ENCODE data around the gene ATG2A. TPM values are rescaled to one million over a fixed set of nuclear protein-coding genes. Genes with fewer than 3 reads are reported as not detected.

ATG2A gene
- total RNA-seq, 6 experiments from 2014 or later: 19.0 to 21.7 (median 20.0) TPM

DNA sequence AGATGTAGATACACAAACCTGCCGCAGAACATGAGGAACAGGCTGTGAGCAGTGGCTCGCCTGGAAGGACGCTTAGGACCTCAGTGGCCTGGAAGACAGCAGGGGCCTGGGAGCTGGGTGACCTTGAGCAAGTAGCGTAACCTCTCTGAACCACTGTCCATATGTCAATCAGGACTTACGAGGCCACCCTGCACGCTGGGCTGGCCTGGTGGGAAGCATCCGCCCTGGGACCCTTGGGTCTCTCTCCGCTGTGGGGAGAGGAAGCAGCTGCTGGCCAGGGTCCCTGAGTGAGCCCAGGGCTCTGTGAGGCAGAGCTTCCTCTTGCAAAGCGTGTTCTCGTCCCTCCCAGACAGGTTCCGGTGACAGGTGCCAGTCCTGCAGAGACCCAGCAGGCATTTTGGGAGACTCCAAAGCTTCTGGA, 24.6 kb downstream of the ATG2A start:
- Mint-ChIP-seq H3K27me3 (ENCODE audit: insufficient read depth) (no peaks in the 10 kb centered on the region), H3K4me1 (ENCODE audit: low read depth) (peaks cover 8% of the 10 kb centered on the region), H3K9me3 (no peaks in the 10 kb centered on the region), H3K4me3 (no peak overlapping the region), H3K36me3 (ENCODE audit: low read depth) (no peaks in the 10 kb centered on the region), H3K27ac (no peak overlapping the region)
- DNase-seq: no peak
- TF ChIP-seq, protein P1, sequence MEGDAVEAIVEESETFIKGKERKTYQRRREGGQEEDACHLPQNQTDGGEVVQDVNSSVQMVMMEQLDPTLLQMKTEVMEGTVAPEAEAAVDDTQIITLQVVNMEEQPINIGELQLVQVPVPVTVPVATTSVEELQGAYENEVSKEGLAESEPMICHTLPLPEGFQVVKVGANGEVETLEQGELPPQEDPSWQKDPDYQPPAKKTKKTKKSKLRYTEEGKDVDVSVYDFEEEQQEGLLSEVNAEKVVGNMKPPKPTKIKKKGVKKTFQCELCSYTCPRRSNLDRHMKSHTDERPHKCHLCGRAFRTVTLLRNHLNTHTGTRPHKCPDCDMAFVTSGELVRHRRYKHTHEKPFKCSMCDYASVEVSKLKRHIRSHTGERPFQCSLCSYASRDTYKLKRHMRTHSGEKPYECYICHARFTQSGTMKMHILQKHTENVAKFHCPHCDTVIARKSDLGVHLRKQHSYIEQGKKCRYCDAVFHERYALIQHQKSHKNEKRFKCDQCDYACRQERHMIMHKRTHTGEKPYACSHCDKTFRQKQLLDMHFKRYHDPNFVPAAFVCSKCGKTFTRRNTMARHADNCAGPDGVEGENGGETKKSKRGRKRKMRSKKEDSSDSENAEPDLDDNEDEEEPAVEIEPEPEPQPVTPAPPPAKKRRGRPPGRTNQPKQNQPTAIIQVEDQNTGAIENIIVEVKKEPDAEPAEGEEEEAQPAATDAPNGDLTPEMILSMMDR (IDR thresholded peaks at IDR 0.05): no peak

DNA sequence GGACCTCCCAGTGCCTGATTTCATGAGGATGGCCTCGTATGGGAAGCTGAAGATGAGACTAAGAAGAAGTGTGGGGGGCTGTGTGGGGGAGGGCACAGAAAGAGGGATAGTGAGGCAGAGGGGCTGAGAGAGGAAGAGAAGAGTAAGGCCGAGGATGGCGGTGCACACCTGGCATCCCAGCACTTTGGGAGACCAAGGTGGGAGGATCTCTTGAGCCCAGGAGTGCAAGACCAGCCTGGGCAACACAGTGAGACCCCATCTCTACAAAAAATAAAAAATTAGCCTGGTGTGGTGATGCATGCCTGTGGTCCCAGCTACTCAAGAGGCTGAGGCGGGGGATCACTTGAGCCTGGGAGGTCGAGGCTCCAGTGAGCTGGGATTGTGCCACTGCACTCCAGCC, 25.1 kb downstream of the ATG2A start:
- no peak overlapping the region for H3K4me3 Mint-ChIP-seq

DNA sequence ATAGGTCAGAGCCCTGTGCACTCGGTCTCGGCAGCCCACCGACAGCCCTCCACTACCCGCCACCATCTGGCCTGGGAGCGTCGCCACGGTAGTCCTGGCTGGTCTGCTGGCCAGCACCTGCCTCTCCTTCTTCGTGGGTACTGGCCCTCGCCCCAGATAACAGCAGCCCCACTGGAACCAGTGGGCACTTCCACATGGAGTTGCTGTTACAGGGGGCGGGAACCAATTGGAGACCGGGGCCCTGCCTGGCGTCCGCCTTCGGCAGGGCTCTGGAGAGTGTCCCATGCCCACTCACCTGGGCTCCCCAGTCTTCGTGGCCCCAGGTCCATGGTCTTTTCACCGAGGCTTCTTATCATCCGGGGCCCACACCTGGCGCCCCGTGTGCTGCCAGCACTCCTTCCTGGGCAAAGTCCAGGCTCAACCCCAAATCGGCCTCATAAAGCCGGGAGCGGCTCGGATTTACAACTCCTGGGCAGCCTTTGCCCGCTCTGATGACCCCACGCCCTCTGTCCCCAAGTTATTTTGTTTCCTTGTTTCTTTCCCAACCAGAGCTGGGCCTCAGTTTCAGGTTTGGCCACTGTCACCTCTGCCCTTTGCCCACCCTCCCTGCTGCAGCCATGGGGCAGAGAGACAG, 25.7 kb downstream of the ATG2A start:
- Mint-ChIP-seq H3K4me1 (ENCODE audit: low read depth) (peaks cover 12% of the 10 kb centered on the region), H3K27me3 (ENCODE audit: insufficient read depth) (no peaks in the 10 kb centered on the region), H3K27ac (no peak overlapping the region), H3K4me3 (no peak overlapping the region), H3K36me3 (ENCODE audit: low read depth) (no peaks in the 10 kb centered on the region), H3K9me3 (no peaks in the 10 kb centered on the region)
- DNase-seq: no peak
- TF ChIP-seq, protein P1 (IDR thresholded peaks at IDR 0.05): no peak

More for the DNA sequence above, 25.1 kb downstream of the ATG2A start:
- peaks cover 11% of the 10 kb centered on the region for H3K4me1 Mint-ChIP-seq (ENCODE audit: low read depth)
- TF ChIP-seq, protein P1 (IDR thresholded peaks at IDR 0.05): no peak
- H3K27ac Mint-ChIP-seq: no peak overlapping the region
- no peaks in the 10 kb centered on the region for H3K36me3 Mint-ChIP-seq (ENCODE audit: low read depth)
- no peaks in the 10 kb centered on the region for H3K27me3 Mint-ChIP-seq (ENCODE audit: insufficient read depth)
- DNase-seq: no peak
- no peaks in the 10 kb centered on the region for H3K9me3 Mint-ChIP-seq

DNA sequence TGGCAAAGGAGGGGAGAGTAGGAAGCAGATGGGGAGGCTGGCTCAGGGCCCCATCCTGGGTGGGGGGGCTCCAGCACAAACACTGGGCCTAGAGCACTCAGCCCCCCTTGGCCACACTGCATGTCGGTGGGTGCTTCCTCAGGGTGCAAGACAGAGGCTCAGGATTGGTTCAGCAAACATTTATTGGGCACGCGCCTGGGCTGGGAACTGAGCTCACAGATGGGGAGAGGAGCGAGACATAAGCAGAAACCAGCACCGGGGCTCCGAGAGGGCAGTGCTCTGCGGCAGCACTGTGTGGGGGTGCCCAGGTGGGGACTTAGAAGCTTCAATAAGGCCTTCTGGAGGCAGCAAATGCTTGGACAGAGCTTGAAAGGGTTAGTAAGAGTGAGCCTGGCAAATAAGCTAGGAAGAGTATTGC, 26.5 kb downstream of the ATG2A start:
- Mint-ChIP-seq H3K4me1 (ENCODE audit: low read depth) (peaks cover 20% of the 10 kb centered on the region), H3K27me3 (ENCODE audit: insufficient read depth) (no peaks in the 10 kb centered on the region), H3K4me3 (no peak overlapping the region), H3K9me3 (no peaks in the 10 kb centered on the region), H3K27ac (no peak overlapping the region), H3K36me3 (ENCODE audit: low read depth) (no peaks in the 10 kb centered on the region)
- DNase-seq: no peak
- TF ChIP-seq, protein P1 (IDR thresholded peaks at IDR 0.05): no peak

DNA sequence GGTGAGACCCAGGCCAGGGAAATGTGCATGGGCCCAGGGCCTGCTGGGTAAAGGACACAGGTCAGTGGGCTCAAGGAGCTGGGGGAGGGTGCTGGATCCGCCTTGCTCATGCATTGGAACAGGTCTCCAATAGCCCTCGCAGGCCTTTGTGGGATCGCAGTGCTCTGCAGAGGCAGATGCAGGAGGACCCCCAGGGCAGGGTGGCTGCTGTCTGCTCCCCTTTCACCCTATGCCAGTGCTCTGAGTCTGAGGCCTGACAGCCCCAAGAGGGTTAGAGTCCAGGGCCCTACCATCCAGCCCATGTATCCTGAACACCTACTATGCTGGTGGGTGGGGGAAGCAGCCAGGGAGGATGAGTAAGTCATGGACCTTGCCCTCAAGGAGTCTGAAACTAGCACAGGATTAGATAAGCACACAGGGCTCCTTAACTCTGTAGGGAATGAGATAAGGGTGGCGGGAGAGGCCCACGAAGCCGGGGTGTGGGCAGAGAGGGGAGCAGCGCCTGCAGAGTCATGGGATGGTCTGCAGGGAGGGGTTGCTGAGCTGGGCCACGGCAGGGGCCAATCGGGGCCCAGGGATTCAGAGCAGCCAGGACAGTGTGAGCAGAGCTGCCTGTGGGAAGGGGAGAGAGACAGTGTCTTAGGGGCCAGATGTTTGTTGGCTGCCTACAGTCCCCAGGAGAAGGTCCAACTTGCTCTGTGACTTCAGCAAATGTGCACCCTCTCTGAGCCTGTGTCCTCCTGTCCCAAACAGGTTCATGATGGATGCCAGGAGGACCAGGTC, 28.1 kb downstream of the ATG2A start:
- Mint-ChIP-seq H3K27ac (no peak overlapping the region), H3K4me1 (ENCODE audit: low read depth) (peaks cover 25% of the 10 kb centered on the region), H3K9me3 (no peaks in the 10 kb centered on the region), H3K27me3 (ENCODE audit: insufficient read depth) (no peaks in the 10 kb centered on the region; the same call in 1 of the 2 replicates), H3K4me3 (no peak overlapping the region), H3K36me3 (ENCODE audit: low read depth) (no peaks in the 10 kb centered on the region)
- TF ChIP-seq, protein P1 (IDR thresholded peaks at IDR 0.05): no peak
- no peak for DNase-seq
